ENCODE results near the gene PKP4. TPM values are rescaled to one million over a fixed set of nuclear protein-coding genes. Genes with fewer than 3 reads are reported as not detected.
"Not testable (repeated sequence)": the region's sequence is repeated elsewhere in the genome, so short reads cannot be mapped to it uniquely, and the experiment has no call there.

PKP4 gene
- total RNA-seq, 2 donors from 2014 or later: 90.5 to 102 TPM

GRCh38 chr2:158463496-158464095, 6.8 kb downstream of the PKP4 start:
- Mint-ChIP-seq H3K4me3 (no peak overlapping the region), H3K9me3 (no peaks in the 10 kb centered on the region), H3K36me3 (ENCODE audit: low read depth) (no peaks in the 10 kb centered on the region), H3K27me3 (ENCODE audit: insufficient read depth) (no peaks in the 10 kb centered on the region), H3K4me1 (peaks cover 20% of the 10 kb centered on the region), H3K27ac (no peak overlapping the region)
- WGBS, 2 experiments (ENCODE audit: insufficient coverage in 1 of 2, insufficient read length in 1 of 2): 88 to 94% methylated on average over 5 to 6 of the region's 6 CpGs
- no peak overlapping the region for H3K27ac ChIP-seq (ENCODE audit: low read depth, low read length)
- H3K36me3 ChIP-seq (ENCODE audit: control insufficient read depth, insufficient read depth, low read length): no peaks in the 10 kb centered on the region
- H3K4me1 ChIP-seq (ENCODE audit: control insufficient read depth, insufficient read depth, low read length): peaks cover 5% of the 10 kb centered on the region
- H3K9ac ChIP-seq (ENCODE audit: extremely low read depth, low read length, poor library complexity, severe bottlenecking): no peak overlapping the region
- TF ChIP-seq CTCF (conservative IDR thresholded peaks at IDR 0.05): no peak
- H3K4me3 ChIP-seq (ENCODE audit: low read length): no peak overlapping the region
- H3K27me3 ChIP-seq (ENCODE audit: control insufficient read depth, insufficient read depth, low read length, poor library complexity, severe bottlenecking): no peaks in the 10 kb centered on the region
- H3K9me3 ChIP-seq (ENCODE audit: control insufficient read depth, low read length): no peaks in the 10 kb centered on the region
- DNase-seq: no peak

- Histone ChIP-seq H3K36me3 (ENCODE audit: control insufficient read depth, insufficient read depth, low read length) (no peaks in the 10 kb centered on the region), H3K4me3 (ENCODE audit: low read length) (no peak overlapping the region), H3K27me3 (ENCODE audit: control insufficient read depth, insufficient read depth, low read length, poor library complexity, severe bottlenecking) (no peaks in the 10 kb centered on the region), H3K9me3 (ENCODE audit: control insufficient read depth, low read length) (no peaks in the 10 kb centered on the region), H3K27ac (ENCODE audit: low read depth, low read length) (no peak overlapping the region), H3K9ac (ENCODE audit: extremely low read depth, low read length, poor library complexity, severe bottlenecking) (no peak overlapping the region), H3K4me1 (ENCODE audit: control insufficient read depth, insufficient read depth, low read length) (peaks cover 5% of the 10 kb centered on the region)
- peak; percentile 82 for TF ChIP-seq CTCF (conservative IDR thresholded peaks at IDR 0.05)
- DNase-seq: no peak
- Mint-ChIP-seq H3K4me1 (peaks cover 11% of the 10 kb centered on the region), H3K27me3 (ENCODE audit: insufficient read depth) (no peaks in the 10 kb centered on the region), H3K27ac (no peak overlapping the region), H3K9me3 (no peaks in the 10 kb centered on the region), H3K4me3 (no peak overlapping the region), H3K36me3 (ENCODE audit: low read depth) (peaks cover 4% of the 10 kb centered on the region)
- 95% methylated on average over 3 of the region's 4 CpGs; no CpG with 5 or more reads in 1 of the 2 experiments for WGBS, 2 experiments (ENCODE audit: insufficient coverage in 1 of 2, insufficient read length in 1 of 2)
These were observed 7.9 kb downstream of the PKP4 start for GRCh38 chr2:158464426-158465281.

GRCh38 chr2:158467248-158467647, 10.5 kb downstream of the PKP4 start:
- H3K4me3 Mint-ChIP-seq: no peak overlapping the region
- Histone ChIP-seq H3K4me1 (ENCODE audit: control insufficient read depth, insufficient read depth, low read length) (no peaks in the 10 kb centered on the region), H3K36me3 (ENCODE audit: control insufficient read depth, insufficient read depth, low read length) (peaks cover 20% of the 10 kb centered on the region), H3K4me3 (ENCODE audit: low read length) (no peak overlapping the region), H3K27ac (ENCODE audit: low read depth, low read length) (no peak overlapping the region), H3K9ac (ENCODE audit: extremely low read depth, low read length, poor library complexity, severe bottlenecking) (no peak overlapping the region), H3K9me3 (ENCODE audit: control insufficient read depth, low read length) (peaks cover 11% of the 10 kb centered on the region), H3K27me3 (ENCODE audit: control insufficient read depth, insufficient read depth, low read length, poor library complexity, severe bottlenecking) (no peaks in the 10 kb centered on the region)
- no peak overlapping the region for H3K27ac Mint-ChIP-seq
- no peak for TF ChIP-seq CTCF (conservative IDR thresholded peaks at IDR 0.05)
- H3K4me1 Mint-ChIP-seq: peaks cover 8% of the 10 kb centered on the region
- DNase-seq: no peak
- WGBS, 2 experiments (ENCODE audit: insufficient coverage in 1 of 2, insufficient read length in 1 of 2): 92 to 100% methylated on average over 1 to 4 of the region's 4 CpGs
- peaks cover 21% of the 10 kb centered on the region for H3K36me3 Mint-ChIP-seq (ENCODE audit: low read depth)
- no peaks in the 10 kb centered on the region for H3K27me3 Mint-ChIP-seq (ENCODE audit: insufficient read depth)
- no peaks in the 10 kb centered on the region for H3K9me3 Mint-ChIP-seq

GRCh38 chr2:158472829-158473228, 16.1 kb downstream of the PKP4 start:
- H3K4me3 ChIP-seq (ENCODE audit: low read length); H3K27ac Mint-ChIP-seq; H3K9ac ChIP-seq (ENCODE audit: extremely low read depth, low read length, poor library complexity, severe bottlenecking); H3K27ac ChIP-seq (ENCODE audit: low read depth, low read length); H3K9me3 Mint-ChIP-seq; H3K27me3 ChIP-seq (ENCODE audit: control insufficient read depth, insufficient read depth, low read length, poor library complexity, severe bottlenecking); H3K4me1 ChIP-seq (ENCODE audit: control insufficient read depth, insufficient read depth, low read length); DNase-seq; H3K4me3 Mint-ChIP-seq; H3K27me3 Mint-ChIP-seq (ENCODE audit: insufficient read depth): not testable (repeated sequence)
- WGBS, 2 experiments (ENCODE audit: insufficient coverage in 1 of 2, insufficient read length in 1 of 2): 97 to 100% methylated on average over 2 to 3 of the region's 3 CpGs
- H3K36me3 ChIP-seq (ENCODE audit: control insufficient read depth, insufficient read depth, low read length): peaks cover 33% of the 10 kb centered on the region
- Mint-ChIP-seq H3K36me3 (ENCODE audit: low read depth) (peaks cover 30% of the 10 kb centered on the region), H3K4me1 (peaks cover 23% of the 10 kb centered on the region)
- H3K9me3 ChIP-seq (ENCODE audit: control insufficient read depth, low read length): peaks cover 23% of the 10 kb centered on the region

GRCh38 chr2:158473300-158473699, 16.5 kb downstream of the PKP4 start:
- not testable (repeated sequence) for H3K27ac Mint-ChIP-seq; H3K9me3 Mint-ChIP-seq; H3K9ac ChIP-seq (ENCODE audit: extremely low read depth, low read length, poor library complexity, severe bottlenecking); H3K4me1 ChIP-seq (ENCODE audit: control insufficient read depth, insufficient read depth, low read length); H3K27ac ChIP-seq (ENCODE audit: low read depth, low read length); H3K4me3 ChIP-seq (ENCODE audit: low read length); H3K27me3 ChIP-seq (ENCODE audit: control insufficient read depth, insufficient read depth, low read length, poor library complexity, severe bottlenecking); DNase-seq; H3K27me3 Mint-ChIP-seq (ENCODE audit: insufficient read depth); H3K4me3 Mint-ChIP-seq
- Histone ChIP-seq H3K9me3 (ENCODE audit: control insufficient read depth, low read length) (peaks cover 23% of the 10 kb centered on the region), H3K36me3 (ENCODE audit: control insufficient read depth, insufficient read depth, low read length) (peaks cover 33% of the 10 kb centered on the region)
- H3K4me1 Mint-ChIP-seq: peaks cover 25% of the 10 kb centered on the region
- 93% methylated on average over 3 of the region's 3 CpGs; no CpG with 5 or more reads in 1 of the 2 experiments for WGBS, 2 experiments (ENCODE audit: insufficient coverage in 1 of 2, insufficient read length in 1 of 2)
- peaks cover 30% of the 10 kb centered on the region for H3K36me3 Mint-ChIP-seq (ENCODE audit: low read depth)

All from endodermal cell (in vitro differentiated cells).